Glutamatergic neuron (in vitro differentiated cells): ENCODE results near the gene CARD19. TPM values are rescaled to one million over a fixed set of nuclear protein-coding genes. Genes with fewer than 3 reads are reported as not detected.

Experiments
- DNase-seq: peaks from one replicate; pipeline ENCODE4 v3.0.0; 2022
- H3K27ac Mint-ChIP-seq: one replicate; pipeline ENCODE4 v1.8.0; 2020; ENCODE audit warnings: mild to moderate bottlenecking, mixed read lengths, inconsistent platforms; ENCODE audit not compliant: unreplicated experiment
- H3K27me3 Mint-ChIP-seq: one replicate; pipeline ENCODE4 v1.8.0; 2020; ENCODE audit warnings: mild to moderate bottlenecking, moderate library complexity, mixed read lengths, inconsistent platforms; ENCODE audit not compliant: unreplicated experiment
- H3K36me3 Mint-ChIP-seq: one replicate; pipeline ENCODE4 v1.8.0; 2020; ENCODE audit warnings: mild to moderate bottlenecking, mixed read lengths, inconsistent platforms; ENCODE audit not compliant: unreplicated experiment
- H3K4me1 Mint-ChIP-seq: one replicate; pipeline ENCODE4 v1.8.0; 2020; ENCODE audit warnings: mild to moderate bottlenecking, low read depth, mixed read lengths, inconsistent platforms; ENCODE audit not compliant: unreplicated experiment
- H3K4me3 Mint-ChIP-seq: one replicate; pipeline ENCODE4 v1.8.0; 2020; ENCODE audit warnings: mild to moderate bottlenecking, mixed read lengths, inconsistent platforms; ENCODE audit not compliant: unreplicated experiment
- H3K9me3 Mint-ChIP-seq: one replicate; pipeline ENCODE4 v1.8.0; 2020; ENCODE audit warnings: mild to moderate bottlenecking, moderate library complexity, mixed read lengths, inconsistent platforms; ENCODE audit not compliant: unreplicated experiment
- CTCF ChIP-seq: fragments of 200-600 bp; sonication (generic); IDR thresholded peaks from one replicate; pipeline ENCODE4 v1.5.0; 2021; ENCODE audit not compliant: partially characterized antibody, unreplicated experiment
- total RNA-seq: library from RNA; stranded (reverse); fragmentation: NEBNext Ultra II Directional; extraction: Animal tissue kit (Norgen Biotek cat#: 25700); gene quantifications from one replicate; pipeline ENCODE4 v1.2.1, GENCODE V29; 2021; ENCODE audit not compliant: unreplicated experiment

The CARD19 gene
- total RNA-seq, 1 donor from 2014 or later = 55.8 TPM

- peaks cover 11% of the 10 kb centered on the region for H3K9me3 Mint-ChIP-seq
- no peak for DNase-seq
- H3K27ac Mint-ChIP-seq = no peak overlapping the region
- no peak for TF ChIP-seq CTCF
- peaks cover 4% of the 10 kb centered on the region for H3K4me1 Mint-ChIP-seq
- no peaks in the 10 kb centered on the region for H3K36me3 Mint-ChIP-seq
- peaks cover 3% of the 10 kb centered on the region for H3K27me3 Mint-ChIP-seq
- H3K4me3 Mint-ChIP-seq = no peak overlapping the region
Observed at GRCh38 chr9:93051680-93052089, 44.3 kb upstream of the CARD19 start.

- no peak for TF ChIP-seq CTCF
- Mint-ChIP-seq H3K4me3 (no peak overlapping the region), H3K36me3 (no peaks in the 10 kb centered on the region), H3K27me3 (peaks cover 3% of the 10 kb centered on the region), H3K4me1 (peaks cover 4% of the 10 kb centered on the region), H3K9me3 (peaks cover 8% of the 10 kb centered on the region), H3K27ac (no peak overlapping the region)
- no peak for DNase-seq
Observed at GRCh38 chr9:93052791-93053540, 43.1 kb upstream of the CARD19 start.

GRCh38 chr9:93053781-93054331 is 42.2 kb upstream of the CARD19 start:
- no peak overlapping the region for H3K27ac Mint-ChIP-seq

GRCh38 chr9:93054758-93055704 is 41.0 kb upstream of the CARD19 start:
- DNase-seq = no peak
- no peak overlapping the region for H3K4me3 Mint-ChIP-seq
- H3K27me3 Mint-ChIP-seq = peaks cover 7% of the 10 kb centered on the region
- peaks cover 4% of the 10 kb centered on the region for H3K4me1 Mint-ChIP-seq
- peaks cover 7% of the 10 kb centered on the region for H3K9me3 Mint-ChIP-seq
- no peaks in the 10 kb centered on the region for H3K36me3 Mint-ChIP-seq
- H3K27ac Mint-ChIP-seq = no peak overlapping the region
- TF ChIP-seq CTCF = no peak

More at GRCh38 chr9:93053781-93054331, 42.2 kb upstream of the CARD19 start:
- no peak overlapping the region for H3K4me3 Mint-ChIP-seq
- no peaks in the 10 kb centered on the region for H3K36me3 Mint-ChIP-seq
- H3K9me3 Mint-ChIP-seq = peaks cover 7% of the 10 kb centered on the region
- TF ChIP-seq CTCF = no peak
- peaks cover 4% of the 10 kb centered on the region for H3K4me1 Mint-ChIP-seq
- H3K27me3 Mint-ChIP-seq = peaks cover 5% of the 10 kb centered on the region
- no peak for DNase-seq
